Nephron progenitor cell (in vitro differentiated cells): ENCODE measurements around the gene WDR62.
A peak's percentile ranks its signal among the peaks of the same experiment; 100 is the strongest.

Experiments
- DNase-seq: peaks from one replicate; pipeline ENCODE4 v3.0.0; 2021
- H3K27ac Mint-ChIP-seq: 2 replicates; pipeline ENCODE4 v1.8.0; 2021; ENCODE audit warnings: mild to moderate bottlenecking, moderate library complexity, mixed read lengths
- H3K27me3 Mint-ChIP-seq: 2 replicates; pipeline ENCODE4 v1.8.0; 2021; ENCODE audit warnings: mild to moderate bottlenecking, low read depth, mixed read lengths; ENCODE audit not compliant: poor library complexity
- H3K36me3 Mint-ChIP-seq: 2 replicates; pipeline ENCODE4 v1.8.0; 2021; ENCODE audit warnings: low read depth, mixed read lengths
- H3K4me1 Mint-ChIP-seq: 2 replicates; pipeline ENCODE4 v1.8.0; 2021; ENCODE audit warnings: mixed read lengths
- H3K4me3 Mint-ChIP-seq: 2 replicates; pipeline ENCODE4 v1.8.0; 2021; ENCODE audit warnings: mild to moderate bottlenecking, moderate library complexity, mixed read lengths
- H3K9me3 Mint-ChIP-seq: 2 replicates; pipeline ENCODE4 v1.8.0; 2021; ENCODE audit warnings: mild to moderate bottlenecking, moderate library complexity, mixed read lengths
- TF ChIP-seq, protein P1 (sequence below): fragments of 200-600 bp; sonication (generic); IDR thresholded peaks from 2 replicates; pipeline ENCODE4 v1.5.0; 2021; ENCODE audit warnings: antibody characterized with exemption

The WDR62 gene

DNA sequence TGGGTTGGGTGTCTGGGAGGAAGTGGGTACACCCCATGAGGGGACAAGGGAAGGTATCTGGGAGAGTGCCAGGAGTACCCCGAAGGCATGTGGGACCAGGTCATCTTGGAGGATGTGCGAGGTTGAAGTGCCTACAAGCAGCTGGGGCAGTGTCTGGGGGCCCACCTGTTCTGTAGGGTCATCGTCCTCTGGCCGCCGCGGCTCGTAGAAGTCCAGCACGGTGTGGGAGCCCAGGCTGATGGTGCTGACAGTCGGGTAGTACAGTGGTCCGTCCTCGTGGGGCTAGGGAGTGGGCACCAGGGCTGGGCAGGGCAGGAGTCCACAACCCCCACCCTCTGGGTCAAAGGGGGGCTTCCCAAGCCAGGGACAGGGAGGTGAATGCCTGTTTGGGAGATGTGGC, 44.3 kb upstream of the WDR62 start:
- peaks cover 7% of the 10 kb centered on the region for H3K36me3 Mint-ChIP-seq
- no peaks in the 10 kb centered on the region for H3K9me3 Mint-ChIP-seq
- peaks cover 7% of the 10 kb centered on the region for H3K27me3 Mint-ChIP-seq
- peaks cover 51% of the 10 kb centered on the region for H3K4me1 Mint-ChIP-seq
- DNase-seq, result no peak
- TF ChIP-seq, protein P1, sequence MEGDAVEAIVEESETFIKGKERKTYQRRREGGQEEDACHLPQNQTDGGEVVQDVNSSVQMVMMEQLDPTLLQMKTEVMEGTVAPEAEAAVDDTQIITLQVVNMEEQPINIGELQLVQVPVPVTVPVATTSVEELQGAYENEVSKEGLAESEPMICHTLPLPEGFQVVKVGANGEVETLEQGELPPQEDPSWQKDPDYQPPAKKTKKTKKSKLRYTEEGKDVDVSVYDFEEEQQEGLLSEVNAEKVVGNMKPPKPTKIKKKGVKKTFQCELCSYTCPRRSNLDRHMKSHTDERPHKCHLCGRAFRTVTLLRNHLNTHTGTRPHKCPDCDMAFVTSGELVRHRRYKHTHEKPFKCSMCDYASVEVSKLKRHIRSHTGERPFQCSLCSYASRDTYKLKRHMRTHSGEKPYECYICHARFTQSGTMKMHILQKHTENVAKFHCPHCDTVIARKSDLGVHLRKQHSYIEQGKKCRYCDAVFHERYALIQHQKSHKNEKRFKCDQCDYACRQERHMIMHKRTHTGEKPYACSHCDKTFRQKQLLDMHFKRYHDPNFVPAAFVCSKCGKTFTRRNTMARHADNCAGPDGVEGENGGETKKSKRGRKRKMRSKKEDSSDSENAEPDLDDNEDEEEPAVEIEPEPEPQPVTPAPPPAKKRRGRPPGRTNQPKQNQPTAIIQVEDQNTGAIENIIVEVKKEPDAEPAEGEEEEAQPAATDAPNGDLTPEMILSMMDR, result no peak
- H3K4me3 Mint-ChIP-seq, result peak overlapping the region; percentile 45
- H3K27ac Mint-ChIP-seq, result no peak overlapping the region

DNA sequence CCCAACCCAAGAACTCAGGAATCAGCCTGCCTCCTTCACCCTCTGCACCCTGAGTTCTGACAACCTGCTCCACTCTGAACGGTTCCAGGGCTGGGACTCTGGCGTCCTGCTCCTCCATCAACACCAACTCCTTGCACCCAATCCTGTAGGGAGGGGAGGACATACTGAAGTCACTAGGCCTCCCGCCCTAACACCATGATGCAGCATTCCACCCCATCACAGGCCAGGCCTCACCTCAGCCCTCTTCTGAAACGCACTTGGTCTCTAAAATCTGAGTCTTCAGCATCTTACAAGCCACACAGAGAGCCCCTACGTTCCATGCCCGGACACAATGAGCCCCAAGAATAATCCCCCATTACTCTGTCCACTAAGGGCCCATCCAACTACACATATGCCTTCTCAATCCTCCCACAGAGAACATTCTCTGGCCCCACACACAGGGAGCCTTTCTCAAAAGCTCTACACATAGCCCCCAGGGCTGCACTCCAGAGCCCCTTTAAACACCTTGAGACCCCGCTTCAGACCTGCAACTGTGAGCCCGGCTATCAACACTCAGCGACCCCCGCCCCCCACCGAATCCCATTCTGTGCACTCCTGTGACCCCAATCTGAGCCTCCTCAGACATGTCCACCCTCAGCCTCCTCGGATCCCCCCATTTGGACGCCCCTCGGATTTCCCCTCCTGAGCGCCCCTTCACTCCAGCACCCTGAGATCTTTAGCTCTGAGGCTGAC, 41.3 kb upstream of the WDR62 start:
- Mint-ChIP-seq H3K27me3 (peaks cover 7% of the 10 kb centered on the region), H3K4me3 (peak overlapping the region; percentile 99), H3K4me1 (peaks cover 45% of the 10 kb centered on the region), H3K36me3 (peaks cover 19% of the 10 kb centered on the region), H3K9me3 (no peaks in the 10 kb centered on the region), H3K27ac (peak overlapping the region; percentile 46)
- TF ChIP-seq, protein P1, result no peak
- DNase-seq, result no peak

DNA sequence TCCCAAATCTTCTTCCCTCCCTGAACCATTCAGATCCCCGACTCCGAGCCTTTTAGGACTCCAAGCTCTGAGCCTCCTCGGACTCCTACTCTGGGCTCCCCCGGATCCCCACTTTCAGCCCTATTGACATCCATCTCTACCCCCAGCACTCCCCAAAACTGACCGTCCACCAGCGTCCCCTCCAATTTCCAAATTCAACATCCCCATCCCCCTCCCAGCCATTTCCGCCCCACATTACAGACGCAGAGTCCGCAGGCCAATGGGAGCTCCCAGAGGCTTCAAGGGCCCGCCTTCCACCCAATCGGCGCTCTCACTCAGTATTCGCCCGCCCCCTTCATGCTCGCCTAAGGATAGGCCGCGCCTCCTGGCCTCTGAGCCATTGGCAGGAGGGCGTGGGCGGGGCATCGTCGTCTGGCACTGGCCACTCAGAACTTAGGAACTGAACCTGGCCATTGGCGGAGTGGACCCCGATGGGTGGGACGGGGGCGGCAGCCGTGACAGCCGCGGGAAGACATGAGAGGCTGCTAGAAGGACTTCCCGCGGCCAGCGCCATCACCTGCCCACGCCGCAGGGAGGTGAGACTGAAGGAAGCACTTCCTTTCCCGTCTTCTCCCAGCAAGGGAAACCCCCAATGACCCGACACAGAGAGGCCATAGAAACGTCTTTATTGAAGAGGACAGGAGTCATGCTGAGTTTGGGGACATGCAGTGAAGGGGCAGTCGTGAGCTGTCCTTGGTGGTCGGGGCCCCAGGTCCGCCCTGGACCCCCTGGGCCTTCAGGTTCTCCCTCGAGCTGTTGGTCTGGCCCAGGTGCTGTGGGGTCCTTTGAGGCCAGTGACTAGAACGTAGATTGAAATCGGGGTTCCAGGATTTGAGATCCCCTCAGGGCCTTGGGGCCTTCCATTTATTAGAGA, 40.4 kb upstream of the WDR62 start, which contains the start of gene ALKBH6:
TSS of gene ALKBH6 (minus strand) at position 202 of the 913 bp plus-strand sequence. CDS start 816 bp downstream, outside the sequence.
- peak within 1 kb of the TSS; percentile 46 for H3K27ac Mint-ChIP-seq
- peaks cover 39% of the 10 kb centered on the region for H3K4me1 Mint-ChIP-seq
- peaks cover 24% of the 10 kb centered on the region for H3K36me3 Mint-ChIP-seq
- peaks cover 7% of the 10 kb centered on the region for H3K27me3 Mint-ChIP-seq
- TF ChIP-seq, protein P1, result no peak
- H3K9me3 Mint-ChIP-seq, result no peaks in the 10 kb centered on the region
- peak within 1 kb of the TSS; percentile 99 for H3K4me3 Mint-ChIP-seq
- peak; percentile 99 for DNase-seq

DNA sequence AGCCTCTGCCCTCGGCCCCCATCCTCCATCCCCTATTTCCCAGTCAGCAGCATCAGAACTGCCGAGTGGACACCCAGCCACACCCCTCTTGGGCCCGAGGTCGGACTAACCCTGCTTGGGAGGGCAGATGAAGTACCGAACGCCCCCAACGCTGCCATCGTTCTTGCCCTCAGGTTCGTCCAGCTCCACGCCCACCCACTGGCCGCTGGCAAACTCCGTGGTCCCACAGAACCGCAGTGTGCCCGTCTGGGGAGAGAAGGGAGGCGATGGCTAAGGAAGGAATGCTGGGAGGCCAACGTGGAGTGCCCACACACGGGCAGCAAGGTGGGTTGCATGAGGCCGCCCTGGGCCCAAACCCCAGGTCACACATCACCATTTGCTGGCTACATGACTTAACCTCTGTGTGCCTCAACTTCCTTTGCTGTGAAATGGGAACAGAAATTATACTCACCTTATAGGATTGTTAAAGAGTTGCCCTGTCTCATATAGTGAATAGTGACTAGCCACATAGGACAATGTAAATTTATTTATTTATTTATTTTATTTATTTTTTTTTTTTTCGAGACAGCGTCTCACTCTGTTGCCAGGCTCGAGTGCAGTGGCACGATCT, 35.5 kb upstream of the WDR62 start:
- H3K4me3 Mint-ChIP-seq, result no peak overlapping the region
- TF ChIP-seq, protein P1, result no peak
- H3K9me3 Mint-ChIP-seq, result no peaks in the 10 kb centered on the region
- H3K27ac Mint-ChIP-seq, result no peak overlapping the region
- H3K27me3 Mint-ChIP-seq, result peaks cover 3% of the 10 kb centered on the region
- H3K4me1 Mint-ChIP-seq, result peaks cover 23% of the 10 kb centered on the region
- H3K36me3 Mint-ChIP-seq, result peaks cover 43% of the 10 kb centered on the region
- DNase-seq, result no peak

DNA sequence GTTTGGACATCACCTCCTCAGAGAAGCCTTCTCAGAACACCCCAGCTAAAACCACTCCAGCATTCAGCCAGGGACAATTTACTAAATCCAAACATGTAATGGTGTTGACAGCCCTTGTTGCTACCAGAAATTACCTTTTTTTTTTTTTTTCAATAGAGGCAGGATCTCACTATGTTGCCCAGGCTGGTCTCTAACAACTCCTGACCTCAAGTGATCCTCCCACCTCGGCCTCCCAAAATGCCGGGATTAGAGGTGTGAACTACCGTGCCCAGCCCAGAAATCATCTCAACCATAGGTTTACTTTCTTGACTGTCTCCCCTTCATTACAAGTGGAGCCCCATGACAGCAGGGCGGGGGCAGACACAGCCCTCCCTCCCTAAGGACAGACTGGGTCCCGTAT, 31.3 kb upstream of the WDR62 start:
- Mint-ChIP-seq H3K36me3 (peaks cover 49% of the 10 kb centered on the region), H3K4me1 (peaks cover 11% of the 10 kb centered on the region), H3K27me3 (peaks cover 3% of the 10 kb centered on the region), H3K4me3 (no peak overlapping the region), H3K27ac (peak overlapping the region; percentile 20), H3K9me3 (no peaks in the 10 kb centered on the region)
- TF ChIP-seq, protein P1, result no peak
- DNase-seq, result no peak
